ENCODE data around the gene S100A4. TPM values are rescaled to one million over a fixed set of nuclear protein-coding genes. Genes with fewer than 3 reads are reported as not detected.
A peak's percentile ranks its signal among the peaks of the same experiment; 100 is the strongest.

The S100A4 gene
- total RNA-seq, 1 experiment from 2014 or later, result 384 TPM

DNA sequence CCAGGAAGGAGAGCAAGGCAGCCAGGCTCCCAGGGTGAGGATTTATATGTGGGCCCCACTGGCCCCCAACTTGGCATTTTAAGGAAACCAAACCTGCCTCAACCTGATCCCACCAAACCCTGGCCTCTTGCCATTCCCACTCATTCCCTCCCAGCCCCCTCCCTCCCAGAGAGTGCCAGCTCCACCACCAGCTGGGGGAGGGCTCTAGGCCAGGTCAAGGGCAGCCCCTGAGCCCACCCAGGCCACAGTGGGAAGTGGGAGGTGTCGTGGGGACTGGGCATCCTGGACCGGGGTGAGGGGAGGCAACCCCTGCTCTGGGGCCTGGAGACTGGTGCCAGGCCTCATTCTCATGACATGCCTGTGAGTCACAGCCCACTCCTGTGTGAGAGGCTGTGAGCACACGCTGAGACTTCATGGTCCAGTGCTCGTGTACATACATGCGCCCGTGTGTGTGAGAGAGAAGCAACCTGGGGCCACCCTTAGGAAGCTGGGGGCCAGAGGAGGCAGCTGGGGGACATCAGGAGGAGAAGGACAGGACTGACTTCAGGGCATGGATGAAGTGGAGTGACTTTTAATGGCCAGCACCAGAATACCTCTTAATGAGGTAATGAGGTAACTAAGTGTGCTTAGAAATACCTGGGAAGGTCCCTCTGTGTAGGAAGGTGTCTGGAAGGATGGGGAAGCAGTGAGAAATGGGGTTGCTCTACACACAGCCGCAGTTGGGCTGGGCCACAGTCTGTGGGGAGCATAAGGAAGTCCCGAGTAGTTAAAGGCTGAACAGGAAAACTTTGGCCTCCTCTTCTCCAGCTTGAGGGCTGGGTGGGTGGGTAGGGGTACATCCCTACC lies 20.1 kb upstream of the S100A4 start, which contains the start of gene S100A2 (continued):
- no peak for TF ChIP-seq ELF1 (IDR thresholded peaks at IDR 0.05; ENCODE audit: borderline replicate concordance, low read depth)
- no peak for TF ChIP-seq EGR1 (IDR thresholded peaks at IDR 0.05; ENCODE audit: low read depth)
- no peak for TF ChIP-seq FOSL1 (IDR thresholded peaks at IDR 0.05; ENCODE audit: low read depth)

- Histone ChIP-seq H3K79me2 (ENCODE audit: insufficient read depth, low read length) (no peaks in the 10 kb centered on the region), H3K27me3 (ENCODE audit: insufficient read depth, low read length) (no peaks in the 10 kb centered on the region), H3K9me2 (ENCODE audit: insufficient read depth) (no peaks in the 10 kb centered on the region), H3K36me3 (ENCODE audit: control insufficient read depth in 1 of 2, insufficient read depth in 2 of 2, low read length in 2 of 2) (no peaks in the 10 kb centered on the region), H4K20me1 (ENCODE audit: insufficient read depth) (no peaks in the 10 kb centered on the region), H3K27ac (ENCODE audit: low read depth, low read length) (peak overlapping the region; percentile 100), H2AFZ (ENCODE audit: low read depth, low read length, poor library complexity, severe bottlenecking) (no peak overlapping the region), H3K4me1 (ENCODE audit: control insufficient read depth in 1 of 2, insufficient read depth in 2 of 2, low read length in 2 of 2) (peaks cover 57 to 75% of the 10 kb centered on the region in 2 experiments), H3K9me3 (ENCODE audit: control insufficient read depth in 1 of 2, insufficient read depth in 1 of 2, low read depth in 1 of 2, low read length in 2 of 2) (no peaks in the 10 kb centered on the region), H3K4me2 (ENCODE audit: low read length) (peak overlapping the region; percentile 77), H3K9ac (ENCODE audit: low read length) (peak overlapping the region; percentile 80), H3K4me3 (replicated peaks in 1 of 2; ENCODE audit: low read depth in 1 of 2, low read length in 2 of 2) (no peak overlapping the region)
- POLR2A ChIA-PET, result interaction anchor here (0.6 to 4.6 kb wide), 5 partner anchors 8 to 30 kb away, joined by 3 to 114 read pairs (median 3); partner anchors contain the start of genes S100A4, S100A5 and S100A6
- BruUV-seq (replicated peaks), result no TSS peak
- RAD21 ChIA-PET (ENCODE audit: low non-redundant PET in 1 of 2, low total read pairs in 2 of 2, uncharacterized antibody in 2 of 2, unreplicated experiment in 2 of 2), result no interaction called here
- CTCF ChIA-PET, result interaction anchor here (0.9 to 1.5 kb wide), 2 partner anchors 8 to 10 kb away, joined by 5 read pairs; no protein-coding TSS in a partner anchor
- no peak for TF ChIP-seq SIN3A (IDR thresholded peaks at IDR 0.05; ENCODE audit: low read depth)
- no peak for TF ChIP-seq EZH2phosphoT487 (IDR thresholded peaks at IDR 0.05; ENCODE audit: borderline replicate concordance)
- no peak for TF ChIP-seq POLR2A (IDR thresholded peaks at IDR 0.05; ENCODE audit: borderline replicate concordance, extremely low read depth, insufficient read depth, insufficient read length)
- TF ChIP-seq CEBPB (IDR thresholded peaks at IDR 0.05; ENCODE audit: low read depth), result no peak
- TF ChIP-seq JUND (IDR thresholded peaks at IDR 0.05), result no peak
- TF ChIP-seq RAD21 (IDR thresholded peaks at IDR 0.05; ENCODE audit: low read depth), result no peak
- TF ChIP-seq EGR1 (IDR thresholded peaks at IDR 0.05; ENCODE audit: low read depth), result no peak
- TF ChIP-seq EZH2 (IDR thresholded peaks at IDR 0.05), result no peak
- TF ChIP-seq ZNF274 (IDR thresholded peaks at IDR 0.05; ENCODE audit: low read depth, low read length), result no peak
- no peak for TF ChIP-seq POLR2AphosphoS5 (IDR thresholded peaks at IDR 0.05; ENCODE audit: low read depth, low read length)
- no peak for TF ChIP-seq CBX3 (IDR thresholded peaks at IDR 0.05; ENCODE audit: low read depth)
- TF ChIP-seq SRF (IDR thresholded peaks at IDR 0.05; ENCODE audit: low read depth), result no peak
- intact Hi-C loops (cut with micrococcal nuclease), result no loop called here
- DNase-seq (ENCODE audit: low read depth, low spot score), result no peak
- no peak for ATAC-seq
Observed at GRCh38 chr1:153563991-153564390, 18.4 kb upstream of the S100A4 start.
